ENCODE data around the gene PBX1. TPM values are rescaled to one million over a fixed set of nuclear protein-coding genes. Genes with fewer than 3 reads are reported as not detected.
A peak's percentile ranks its signal among the peaks of the same experiment; 100 is the strongest.

Gene PBX1
- total and polyA plus RNA-seq, 8 donors: 17.3 to 113 (median 91.9) TPM

- Histone ChIP-seq H3K4me1 (peaks cover 80 to 84% (median 81%) of the 10 kb centered on the region in 3 donors), H3K4me3 (peak overlapping the region in 1 of 4 donors; percentile 4), H3K27ac (peak overlapping the region; percentile 48 to 89 (median 75)), H3K27me3 (no peaks in the 10 kb centered on the region), H3K36me3 (no peaks in the 10 kb centered on the region), H3K9me3 (no peaks in the 10 kb centered on the region)
- FAIRE-seq (no peak), ATAC-seq (peak; percentile 74 to 87 (median 80)), DNase-seq (peak in 4 of 6 donors; percentile 71 to 86 (median 81))
- no peak for TF ChIP-seq CTCF (IDR thresholded peaks at IDR 0.05)
- intact Hi-C loops (cut with DNase I): no loop called here
- 21 to 24% methylated on average over 16 of the region's 16 CpGs for WGBS, 2 donors
Measured at GRCh38 chr1:164774819-164775654, 216.1 kb downstream of the PBX1 start.

GRCh38 chr1:164777518-164777917 is 218.5 kb downstream of the PBX1 start:
- Histone ChIP-seq H3K27ac (peak overlapping the region in 2 of 4 donors; percentile 37), H3K9me3 (no peaks in the 10 kb centered on the region), H3K4me3 (no peak overlapping the region), H3K36me3 (no peaks in the 10 kb centered on the region), H3K27me3 (no peaks in the 10 kb centered on the region), H3K4me1 (peaks cover 74 to 86% (median 81%) of the 10 kb centered on the region in 3 donors)
- intact Hi-C loops (cut with DNase I): no loop called here
- ATAC-seq (no peak), DNase-seq (no peak), FAIRE-seq (no peak)
- TF ChIP-seq CTCF (IDR thresholded peaks at IDR 0.05): no peak
- WGBS, 2 donors: 59% methylated on average over 2 of the region's 2 CpGs

GRCh38 chr1:164779376-164779775 is 220.4 kb downstream of the PBX1 start:
- Histone ChIP-seq H3K27me3 (no peaks in the 10 kb centered on the region), H3K4me3 (no peak overlapping the region), H3K27ac (no peak overlapping the region), H3K4me1 (peaks cover 75 to 82% (median 77%) of the 10 kb centered on the region in 3 donors), H3K36me3 (no peaks in the 10 kb centered on the region), H3K9me3 (no peaks in the 10 kb centered on the region)
- intact Hi-C loops (cut with DNase I): no loop called here
- FAIRE-seq: no peak
- no peak for TF ChIP-seq CTCF (IDR thresholded peaks at IDR 0.05)
- ATAC-seq: no peak
- WGBS, 2 donors: 70 to 79% methylated on average over 3 of the region's 3 CpGs
- DNase-seq: no peak

- Histone ChIP-seq H3K4me1 (peaks cover 74 to 78% (median 74%) of the 10 kb centered on the region in 3 donors), H3K36me3 (no peaks in the 10 kb centered on the region), H3K9me3 (no peaks in the 10 kb centered on the region), H3K4me3 (no peak overlapping the region), H3K27me3 (no peaks in the 10 kb centered on the region), H3K27ac (peak overlapping the region in 3 of 4 donors; percentile 3 to 70 (median 44))
- ATAC-seq (no peak), DNase-seq (no peak), FAIRE-seq (no peak)
- 85 to 86% methylated on average over 12 of the region's 12 CpGs for WGBS, 2 donors
- intact Hi-C loops (cut with DNase I): loop anchor here in 2 of 3 donors (5.0 to 10.0 kb wide), 2 partner anchors 115 to 118 kb away; no protein-coding TSS in a partner anchor
- no peak for TF ChIP-seq CTCF (IDR thresholded peaks at IDR 0.05)
Measured at GRCh38 chr1:164780111-164780812, 221.3 kb downstream of the PBX1 start.
